GM06990 (cell line): ENCODE measurements around the gene WWTR1.

ENCODE experiments used
- DNase-seq: peaks from one replicate; pipeline ENCODE4 v3.0.0-alpha.2; 2011; ENCODE audit not compliant: insufficient read length; ENCODE audit errors: extremely low read depth
- H3K27me3 ChIP-seq: replicated peaks from 2 replicates; pipeline ENCODE4 v1.6.0; 2011; ENCODE audit warnings: low read length; ENCODE audit not compliant: control insufficient read depth, insufficient read depth
- H3K36me3 ChIP-seq: 2 replicates; pipeline ENCODE4 v1.5.1; 2011; ENCODE audit warnings: low read length; ENCODE audit not compliant: control insufficient read depth, insufficient read depth
- H3K4me3 ChIP-seq: replicated peaks from 2 replicates; pipeline ENCODE4 v1.5.1; 2011; ENCODE audit warnings: low read depth, mild to moderate bottlenecking, control low read depth, low read length
- CTCF ChIP-seq: IDR thresholded peaks from 2 replicates; pipeline ENCODE4 v1.5.1; 2011; ENCODE audit warnings: low read length, control low read depth, mild to moderate bottlenecking, inconsistent platforms; ENCODE audit not compliant: insufficient read depth, poor library complexity, severe bottlenecking

Gene WWTR1

GRCh38 chr3:149620291-149621020 lies 37.4 kb downstream of the WWTR1 start:
- Histone ChIP-seq H3K36me3 (no peaks in the 10 kb centered on the region), H3K4me3 (no peak overlapping the region), H3K27me3 (no peaks in the 10 kb centered on the region; the same call in 1 of the 2 replicates)
- no peak for TF ChIP-seq CTCF
- no peak for DNase-seq

- Histone ChIP-seq H3K36me3 (no peaks in the 10 kb centered on the region), H3K4me3 (no peak overlapping the region), H3K27me3 (no peaks in the 10 kb centered on the region; the same call in 1 of the 2 replicates)
- DNase-seq: no peak
- TF ChIP-seq CTCF: no peak
These were observed 38.7 kb downstream of the WWTR1 start for GRCh38 chr3:149619136-149619535.

- DNase-seq: no peak
- Histone ChIP-seq H3K4me3 (no peak overlapping the region), H3K36me3 (no peaks in the 10 kb centered on the region), H3K27me3 (no peaks in the 10 kb centered on the region; the same call in 1 of the 2 replicates)
- no peak for TF ChIP-seq CTCF
These were observed 39.4 kb downstream of the WWTR1 start for GRCh38 chr3:149618151-149619123.

- no peak for TF ChIP-seq CTCF
- Histone ChIP-seq H3K4me3 (no peak overlapping the region), H3K36me3 (no peaks in the 10 kb centered on the region), H3K27me3 (no peaks in the 10 kb centered on the region; the same call in 1 of the 2 replicates)
- DNase-seq: no peak
These were observed 42.0 kb downstream of the WWTR1 start for GRCh38 chr3:149615731-149616221.

GRCh38 chr3:149613988-149614387 lies 43.8 kb downstream of the WWTR1 start:
- no peak overlapping the region for H3K4me3 ChIP-seq
- H3K36me3 ChIP-seq: no peaks in the 10 kb centered on the region
- TF ChIP-seq CTCF: no peak
- H3K27me3 ChIP-seq: no peaks in the 10 kb centered on the region; the same call in 1 of the 2 replicates
- DNase-seq: no peak
